PC-3 (cell line): Measurements from ENCODE around the gene RASL12. TPM values are rescaled to one million over a fixed set of nuclear protein-coding genes. Genes with fewer than 3 reads are reported as not detected.

Experiments
- ATAC-seq: fragments of 200-7000 bp; cut with Tn5 transposase; 2 replicates; pipeline ENCODE4 v1.9.1; 2020; ENCODE audit warnings: mild to moderate bottlenecking, moderate library complexity
- BruUV-seq: library from RNA; stranded (reverse); fragments of 400-500 nt; replicated peaks from 2 replicates; lab custom pipeline; 2021; lab: Mats Ljungman, UMichigan
- CTCF ChIA-PET: fragments of 300-600 bp; sonication (Branson Sonifier 250); formaldehyde crosslinking; loops from one replicate; lab custom pipeline; 2022; ENCODE audit warnings: antibody characterized with exemption; lab: Charles Lee
- POLR2A ChIA-PET: fragments of 300-600 bp; sonication (Branson Sonifier 250); formaldehyde crosslinking; loops from one replicate; lab custom pipeline; 2022; ENCODE audit warnings: antibody characterized with exemption; ENCODE audit not compliant: unreplicated experiment; lab: Charles Lee
- DNase-seq: peaks from one replicate; pipeline ENCODE4 v3.0.0-alpha.2; 2015
- H2AFZ ChIP-seq: fragments of 300-600 bp; sonication (generic); 2 replicates; pipeline ENCODE4 v1.6.0; 2016; ENCODE audit warnings: antibody characterized with exemption, low read length
- H3F3A ChIP-seq: fragments of 300-600 bp; sonication (generic); one replicate; pipeline ENCODE4 v1.6.0; 2017; ENCODE audit warnings: antibody characterized with exemption, low read length, control low read depth, mild to moderate bottlenecking; ENCODE audit not compliant: unreplicated experiment
- H3K27ac ChIP-seq: fragments of 300-600 bp; sonication (generic); 2 replicates; pipeline ENCODE4 v1.5.1; 2016; ENCODE audit warnings: mild to moderate bottlenecking, low read length
- H3K27me3 ChIP-seq: fragments of 300-600 bp; sonication (generic); 2 replicates; pipeline ENCODE4 v1.6.1; 2016; ENCODE audit warnings: low read length, mixed read lengths
- H3K36me3 ChIP-seq: fragments of 300-600 bp; sonication (generic); 2 replicates; pipeline ENCODE4 v1.6.1; 2016; ENCODE audit warnings: low read depth, mixed run types, low read length, mixed read lengths
- H3K4me1 ChIP-seq: fragments of 300-600 bp; sonication (generic); 2 replicates; pipeline ENCODE4 v1.5.1; 2016; ENCODE audit warnings: low read length; ENCODE audit not compliant: insufficient read depth
- H3K4me2 ChIP-seq: fragments of 300-600 bp; sonication (generic); 2 replicates; pipeline ENCODE4 v1.6.0; 2016; ENCODE audit warnings: low read length
- H3K4me3 ChIP-seq: fragments of 300-600 bp; sonication (generic); 2 replicates; pipeline ENCODE4 v1.5.1; 2016; ENCODE audit warnings: mild to moderate bottlenecking, low read length, mixed read lengths
- H3K79me2 ChIP-seq: fragments of 300-600 bp; sonication (generic); 2 replicates; pipeline ENCODE4 v1.6.1; 2017; ENCODE audit warnings: low read length, mixed read lengths
- H3K9ac ChIP-seq: fragments of 300-600 bp; sonication (generic); 2 replicates; pipeline ENCODE4 v1.6.0; 2016; ENCODE audit warnings: mild to moderate bottlenecking, low read length
- H3K9me2 ChIP-seq: fragments of 300-600 bp; sonication (generic); replicated peaks from 2 replicates; pipeline ENCODE4 v1.6.1; 2016; ENCODE audit warnings: mixed run types, low read length, mixed read lengths
- H3K9me3 ChIP-seq: fragments of 300-600 bp; sonication (generic); 2 replicates; pipeline ENCODE4 v1.6.1; 2016; ENCODE audit warnings: low read length, mixed read lengths
- H4K20me1 ChIP-seq: fragments of 300-600 bp; sonication (generic); 2 replicates; pipeline ENCODE4 v1.6.1; 2016; ENCODE audit warnings: low read length, mixed read lengths
- CTCF ChIP-seq: fragments of 300-600 bp; sonication (generic); conservative IDR thresholded peaks from 2 replicates; pipeline ENCODE4 v1.5.1; 2017; ENCODE audit warnings: antibody characterized with exemption, low read depth, mild to moderate bottlenecking, low read length
- EZH2 ChIP-seq: fragments of 300-600 bp; sonication (generic); IDR thresholded peaks from one replicate; pipeline ENCODE4 v1.6.1; 2017; ENCODE audit warnings: antibody characterized with exemption, mild to moderate bottlenecking, low read length; ENCODE audit not compliant: unreplicated experiment
- EZH2phosphoT487 ChIP-seq: fragments of 300-600 bp; sonication (generic); IDR thresholded peaks from 2 replicates; pipeline ENCODE4 v1.6.1; 2018; ENCODE audit warnings: mild to moderate bottlenecking, antibody characterized with exemption, low read length, borderline replicate concordance
- intact Hi-C: fragments of 100-400 bp; cut with micrococcal nuclease; formaldehyde crosslinking; loops from 2 replicates; pipeline ENCODE4 v1.9.0; 2023
- total RNA-seq: library from RNA; depleted of rRNA; stranded (reverse); fragments of >200 nt; gene quantifications from 2 replicates; pipeline ENCODE4 v1.2.3, GENCODE V29; 2014

Gene RASL12
- total RNA-seq, 1 experiment from 2014 or later: not detected

GRCh38 chr15:65087411-65087810, 19.6 kb upstream of the RASL12 start:
- H3K36me3 ChIP-seq: no peaks in the 10 kb centered on the region
- no TSS peak for BruUV-seq
- H3F3A ChIP-seq: no peaks in the 10 kb centered on the region
- ChIA-PET POLR2A (no interaction called here), CTCF (interaction anchor here (0.6 kb wide), 1 partner anchor 76 kb away, joined by 8 read pairs; no protein-coding TSS in a partner anchor)
- no peak overlapping the region for H2AFZ ChIP-seq
- H3K4me2 ChIP-seq: no peak overlapping the region
- no peak overlapping the region for H3K4me3 ChIP-seq
- no peak overlapping the region for H3K9ac ChIP-seq
- no peak for DNase-seq
- H3K79me2 ChIP-seq: no peaks in the 10 kb centered on the region
- no peaks in the 10 kb centered on the region for H3K27me3 ChIP-seq
- no peaks in the 10 kb centered on the region for H3K9me3 ChIP-seq
- TF ChIP-seq EZH2phosphoT487: no peak
- no peak for TF ChIP-seq CTCF
- TF ChIP-seq EZH2: no peak
- intact Hi-C loops: loop anchor here (2.0 kb wide), 1 partner anchor 33 kb away; no protein-coding TSS in a partner anchor
- no peaks in the 10 kb centered on the region for H4K20me1 ChIP-seq
- H3K9me2 ChIP-seq: no peaks in the 10 kb centered on the region
- no peak overlapping the region for H3K27ac ChIP-seq
- H3K4me1 ChIP-seq: no peaks in the 10 kb centered on the region
- no peak for ATAC-seq

DNA sequence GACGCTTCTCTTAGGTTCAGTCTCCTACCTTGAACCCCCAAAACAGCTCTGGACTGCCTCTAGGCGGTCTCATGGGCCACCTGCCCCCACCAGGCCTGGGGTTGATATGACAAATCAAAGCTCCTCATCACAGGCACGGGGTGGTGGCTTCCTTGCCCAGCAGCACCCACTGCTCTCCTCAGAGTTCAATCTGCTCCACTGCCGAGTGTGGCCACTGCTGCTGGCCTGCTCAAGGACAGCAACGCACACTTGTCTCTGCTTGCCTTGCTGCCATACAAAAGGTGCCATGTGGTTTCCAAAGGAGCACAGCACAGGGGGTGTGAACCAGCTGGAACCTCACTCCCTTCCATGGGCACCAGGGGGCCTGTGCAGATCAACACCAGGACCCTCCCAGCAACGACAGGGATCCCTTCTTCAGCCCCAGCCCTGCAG, 18.9 kb upstream of the RASL12 start:
- Histone ChIP-seq H3K27ac (no peak overlapping the region), H2AFZ (no peak overlapping the region), H3K9me3 (no peaks in the 10 kb centered on the region), H3K4me2 (no peak overlapping the region), H3K27me3 (no peaks in the 10 kb centered on the region), H4K20me1 (no peaks in the 10 kb centered on the region), H3K36me3 (no peaks in the 10 kb centered on the region), H3F3A (no peaks in the 10 kb centered on the region), H3K9ac (no peak overlapping the region), H3K9me2 (no peaks in the 10 kb centered on the region), H3K4me1 (no peaks in the 10 kb centered on the region), H3K4me3 (no peak overlapping the region), H3K79me2 (no peaks in the 10 kb centered on the region)
- TF ChIP-seq EZH2 (no peak), CTCF (0 out of 2 replicates have a peak, but pooled peaks have one; percentile 10), EZH2phosphoT487 (no peak)
- BruUV-seq: no TSS peak
- DNase-seq: no peak
- peak; percentile 18; the same call in 1 of the 2 replicates for ATAC-seq
- POLR2A ChIA-PET: no interaction called here
- intact Hi-C loops: loop anchor here (1.0 to 2.0 kb wide), 2 partner anchors 32 to 53 kb away; no protein-coding TSS in a partner anchor
- CTCF ChIA-PET: no interaction called here

DNA sequence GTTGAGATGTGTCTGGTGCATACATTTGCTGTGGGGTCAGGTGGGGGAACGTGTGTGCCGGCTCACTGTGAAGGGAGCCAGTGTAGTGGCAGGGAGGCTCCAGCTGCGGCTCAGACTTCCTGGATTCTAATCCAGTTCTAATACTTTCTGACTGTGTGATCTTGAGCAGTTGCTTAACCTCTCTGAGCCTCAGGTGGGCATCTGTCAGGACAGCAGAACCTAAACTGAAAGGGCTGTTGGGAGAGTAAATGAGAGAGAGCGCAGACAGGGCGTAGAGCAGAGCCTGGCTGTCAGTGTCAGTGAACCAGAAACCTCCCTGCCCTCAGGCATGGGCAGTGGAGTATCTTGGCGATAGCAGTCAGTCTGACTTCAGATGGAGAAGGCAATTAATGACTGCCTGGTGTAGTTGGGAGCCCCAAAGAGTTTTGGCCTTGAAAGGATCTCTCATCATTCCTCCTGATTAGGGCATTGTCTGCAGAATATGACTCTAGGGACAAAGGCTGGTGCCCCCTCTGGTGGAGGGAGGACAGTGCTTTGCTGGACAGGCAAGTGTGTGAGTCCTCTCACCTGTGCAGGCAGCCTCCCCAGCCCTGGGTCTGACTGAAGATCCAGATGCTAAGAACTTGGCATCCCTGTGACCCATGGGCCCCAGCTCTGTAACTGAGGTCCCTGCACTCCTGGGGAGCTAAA, 18.3 kb upstream of the RASL12 start:
- H3K27me3 ChIP-seq: no peaks in the 10 kb centered on the region
- no peak overlapping the region for H2AFZ ChIP-seq
- no peaks in the 10 kb centered on the region for H3K79me2 ChIP-seq
- peak; percentile 80 for ATAC-seq
- H3K36me3 ChIP-seq: no peaks in the 10 kb centered on the region
- no peak overlapping the region for H3K4me2 ChIP-seq
- no peaks in the 10 kb centered on the region for H3K4me1 ChIP-seq
- no peaks in the 10 kb centered on the region for H3K9me2 ChIP-seq
- intact Hi-C loops: loop anchor here (1.0 to 2.0 kb wide), 2 partner anchors 31 to 53 kb away; no protein-coding TSS in a partner anchor
- H3K27ac ChIP-seq: no peak overlapping the region
- TF ChIP-seq CTCF: peak; percentile 62
- TF ChIP-seq EZH2: no peak
- TF ChIP-seq EZH2phosphoT487: no peak
- no peaks in the 10 kb centered on the region for H3K9me3 ChIP-seq
- H3F3A ChIP-seq: no peaks in the 10 kb centered on the region
- peak; percentile 55 for DNase-seq
- ChIA-PET CTCF (no interaction called here), POLR2A (no interaction called here)
- no peak overlapping the region for H3K9ac ChIP-seq
- no peaks in the 10 kb centered on the region for H4K20me1 ChIP-seq
- BruUV-seq: no TSS peak
- H3K4me3 ChIP-seq: no peak overlapping the region
